ENCODE data around the gene SHANK1. TPM values are rescaled to one million over a fixed set of nuclear protein-coding genes. Genes with fewer than 3 reads are reported as not detected.

The SHANK1 gene
- total and polyA plus RNA-seq, 2 of the 4 experiments (the other 2 are of a cell fraction) = 6.1 to 6.7 TPM

GRCh38 chr19:50686310-50687032 is 33.1 kb downstream of the SHANK1 start:
- Histone ChIP-seq H4K91ac (ENCODE audit: insufficient read depth, low read depth, low read length) (no peak overlapping the region), H3K4ac (ENCODE audit: low read depth, low read length) (no peak overlapping the region), H4K20me1 (ENCODE audit: insufficient read depth, low read length) (no peaks in the 10 kb centered on the region; the same call in 1 of the 2 replicates), H3K27ac (ENCODE audit: insufficient read depth, low read length) (no peak overlapping the region), H3K14ac (replicated peaks; ENCODE audit: low read depth, low read length) (no peak overlapping the region), H2AK5ac (ENCODE audit: low read depth, low read length) (no peak overlapping the region), H3K27me3 (ENCODE audit: control insufficient read depth, insufficient read depth, low read length) (no peaks in the 10 kb centered on the region; the same call in 1 of the 2 replicates), H3K4me3 (ENCODE audit: insufficient read depth, low read depth, low read length) (no peak overlapping the region), H3K9me1 (ENCODE audit: insufficient read depth, low read length) (no peaks in the 10 kb centered on the region), H2BK20ac (ENCODE audit: low read depth, low read length) (no peak overlapping the region), H3K4me2 (ENCODE audit: low read depth, low read length) (no peak overlapping the region), H2BK5ac (ENCODE audit: low read depth, low read length, poor library complexity, severe bottlenecking) (no peak overlapping the region), H3K23ac (ENCODE audit: low read depth, low read length) (no peak overlapping the region), H3K79me1 (ENCODE audit: low read depth in 1 of 2, low read length in 2 of 2) (no peaks in the 10 kb centered on the region), H3K36me3 (ENCODE audit: control insufficient read depth, insufficient read depth, low read length) (no peaks in the 10 kb centered on the region), H3K9me3 (ENCODE audit: control insufficient read depth, insufficient read depth, low read length) (no peaks in the 10 kb centered on the region), H3K4me1 (ENCODE audit: control insufficient read depth, insufficient read depth, low read length) (no peaks in the 10 kb centered on the region), H2AK9ac (replicated peaks; ENCODE audit: low read depth, low read length, poor library complexity) (no peak overlapping the region), H4K8ac (ENCODE audit: low read depth in 2 of 2, low read length in 2 of 2) (no peak overlapping the region), H3K56ac (ENCODE audit: extremely low read depth, insufficient read depth, low read length) (no peak overlapping the region), H3K18ac (ENCODE audit: low read depth, low read length) (no peak overlapping the region), H2BK120ac (ENCODE audit: low read depth, low read length) (no peak overlapping the region), H4K5ac (ENCODE audit: low read depth, low read length) (no peak overlapping the region), H2BK15ac (ENCODE audit: low read depth, low read length) (no peak overlapping the region), H2AFZ (replicated peaks; ENCODE audit: low read length, poor library complexity) (no peak overlapping the region), H3K9ac (ENCODE audit: low read depth, low read length) (no peak overlapping the region)
- ChIA-PET POLR2A (ENCODE audit: unreplicated experiment) (no interaction called here), CTCF (no interaction called here)
- dilution Hi-C loops (cut with HindIII; ENCODE audit: low sequenced_read_pairs, unreplicated experiment) = no loop called here
- ATAC-seq (ENCODE audit: low read depth) (no peak), DNase-seq (no peak)
- intact Hi-C loops (cut with micrococcal nuclease) = no loop called here
- BruUV-seq (replicated peaks) = no TSS peak
- in situ Hi-C loops (cut with MboI; ENCODE audit: low sequenced_read_pairs) = no loop called here
- 61% methylated on average over 12 of the region's 50 CpGs; no CpG with 5 or more reads in 1 of the 2 experiments for WGBS, 2 experiments (ENCODE audit: extremely low coverage in 2 of 2, insufficient read length in 1 of 2)
- TF ChIP-seq MXI1 (IDR thresholded peaks at IDR 0.05; ENCODE audit: borderline replicate concordance, low read depth, low read length) (no peak), MAZ (IDR thresholded peaks at IDR 0.05; ENCODE audit: borderline replicate concordance, low read depth, low read length) (no peak)
